AG04450 (cell line): ENCODE results near the gene GRIFIN. TPM values are rescaled to one million over a fixed set of nuclear protein-coding genes. Genes with fewer than 3 reads are reported as not detected.

Source experiments
- CTCF ChIA-PET: fragments of 300-600, 350-600 bp; formaldehyde crosslinking; extraction: SDS; loops from one replicate; lab custom pipeline; 2022; ENCODE audit warnings: antibody characterized with exemption, inconsistent platforms; lab: Charles Lee
- POLR2A ChIA-PET: fragments of 350-600 bp; formaldehyde crosslinking; extraction: SDS; loops from one replicate; lab custom pipeline; 2021; ENCODE audit warnings: antibody characterized with exemption, inconsistent platforms; lab: Yijun Ruan, JAX
- DNase-seq: peaks from one replicate; pipeline ENCODE4 v3.0.0-alpha.2; 2011; ENCODE audit warnings: low read depth, low spot score
- H3K27ac ChIP-seq: one replicate; pipeline ENCODE4 v1.5.1; 2012; ENCODE audit warnings: low read depth, low read length, control low read depth
- H3K27me3 ChIP-seq: one replicate; pipeline ENCODE4 v1.6.0; 2012; ENCODE audit warnings: low read length; ENCODE audit not compliant: control insufficient read depth, insufficient read depth
- H3K4me3 ChIP-seq: 2 replicates; pipeline ENCODE4 v1.5.1; 2011; ENCODE audit warnings: mild to moderate bottlenecking, low read depth, low read length, control low read depth
- H3K9me3 ChIP-seq: 2 replicates; pipeline ENCODE4 v1.5.1; 2012; ENCODE audit warnings: low read length; ENCODE audit not compliant: control insufficient read depth, insufficient read depth
- CTCF ChIP-seq: IDR thresholded peaks from 2 replicates; pipeline ENCODE4 v1.5.1; 2011; ENCODE audit warnings: low read depth, low read length, control low read depth, inconsistent platforms
- polyA plus RNA-seq: library from polyadenylated mRNA; depleted of rRNA; stranded (reverse); fragments of >200 nt; gene quantifications from 2 replicates; pipeline ENCODE4 v1.2.3, GENCODE V29; 2011

The GRIFIN gene
- polyA plus RNA-seq, 1 experiment, result not detected

- POLR2A ChIA-PET, result interaction anchor here (0.7 to 1.3 kb wide), 4 partner anchors 17 to 46 kb away, joined by 3 to 4 read pairs (median 3); no protein-coding TSS in a partner anchor
- Histone ChIP-seq H3K9me3 (peaks cover 7% of the 10 kb centered on the region; the same call in 1 of the 2 replicates), H3K27me3 (no peaks in the 10 kb centered on the region), H3K4me3 (no peak overlapping the region), H3K27ac (peak overlapping the region; percentile 57)
- CTCF ChIA-PET, result interaction anchor here (1.5 kb wide), 1 partner anchor 48 kb away, joined by 5 read pairs; no protein-coding TSS in a partner anchor
- peak; percentile 79 for DNase-seq
- TF ChIP-seq CTCF, result peak; percentile 32; the same call in 1 of the 2 replicates
These were observed 40.8 kb upstream of the GRIFIN start for GRCh38 chr7:2517026-2517425.

- Histone ChIP-seq H3K27ac (no peak overlapping the region), H3K9me3 (peaks cover 7% of the 10 kb centered on the region; the same call in 1 of the 2 replicates), H3K27me3 (no peaks in the 10 kb centered on the region), H3K4me3 (no peak overlapping the region)
- ChIA-PET CTCF (interaction anchor here (1.5 kb wide), 1 partner anchor 47 kb away, joined by 5 read pairs; no protein-coding TSS in a partner anchor), POLR2A (interaction anchor here (1.1 to 1.3 kb wide), 2 partner anchors 18 to 45 kb away, joined by 3 to 4 read pairs; no protein-coding TSS in a partner anchor)
- DNase-seq, result no peak
- TF ChIP-seq CTCF, result no peak
These were observed 40.0 kb upstream of the GRIFIN start for GRCh38 chr7:2516194-2516555.

- TF ChIP-seq CTCF, result no peak
- Histone ChIP-seq H3K27me3 (no peaks in the 10 kb centered on the region), H3K27ac (no peak overlapping the region), H3K4me3 (no peak overlapping the region), H3K9me3 (peaks cover 7% of the 10 kb centered on the region; the same call in 1 of the 2 replicates)
- DNase-seq, result no peak
- POLR2A ChIA-PET, result interaction anchor here (1.1 kb wide), 1 partner anchor 45 kb away, joined by 3 read pairs; no protein-coding TSS in a partner anchor
- CTCF ChIA-PET, result no interaction called here
These were observed 39.4 kb upstream of the GRIFIN start for GRCh38 chr7:2515424-2516193.

GRCh38 chr7:2514473-2515423, 38.5 kb upstream of the GRIFIN start:
- CTCF ChIA-PET, result no interaction called here

More at GRCh38 chr7:2514473-2515423, 38.5 kb upstream of the GRIFIN start:
- H3K27me3 ChIP-seq, result no peaks in the 10 kb centered on the region
- no peak overlapping the region for H3K4me3 ChIP-seq
- no peak overlapping the region for H3K27ac ChIP-seq
- no peak for TF ChIP-seq CTCF
- H3K9me3 ChIP-seq, result peaks cover 7% of the 10 kb centered on the region; the same call in 1 of the 2 replicates
- no peak for DNase-seq
- POLR2A ChIA-PET, result no interaction called here
